ENCODE results near the gene CHAT. TPM values are rescaled to one million over a fixed set of nuclear protein-coding genes. Genes with fewer than 3 reads are reported as not detected.

The CHAT gene
- polyA plus RNA-seq, 1 donor (not counting 4 experiments of a cell fraction or from before 2014, with no cell fraction given): not detected

DNA sequence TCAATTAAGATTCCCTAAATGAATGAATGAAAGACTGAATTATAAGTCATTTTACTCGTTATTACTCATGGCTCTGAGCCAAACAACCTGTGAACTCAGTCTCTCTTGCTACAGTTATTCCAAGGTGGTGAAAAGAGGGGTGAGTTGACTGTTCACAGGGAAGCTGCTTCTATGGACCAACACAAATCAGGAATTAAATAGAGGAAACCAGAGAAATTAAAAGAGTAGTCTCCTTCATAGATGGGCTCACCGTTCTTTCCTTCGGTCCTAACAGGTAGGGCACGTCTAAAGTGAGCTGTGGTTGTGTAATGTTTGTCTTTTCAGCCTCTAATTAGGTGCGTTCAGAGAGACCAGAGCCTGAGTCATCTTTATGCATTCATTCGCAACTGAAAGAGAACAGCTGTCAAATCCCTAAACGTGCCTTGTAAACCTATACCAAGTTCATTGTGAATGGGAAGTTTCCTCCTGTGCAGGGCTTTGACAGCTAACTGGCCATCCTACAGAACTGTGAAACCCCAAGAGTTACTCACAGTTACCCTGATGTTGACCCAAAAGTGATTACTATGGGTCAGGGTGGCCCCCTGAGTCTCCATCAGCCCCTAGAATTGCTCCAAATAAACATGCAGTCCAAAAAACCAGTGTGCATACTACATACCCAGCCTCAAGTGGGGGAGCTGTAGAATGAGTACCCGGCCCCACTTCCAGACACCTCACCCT, 47.5 kb downstream of the CHAT start:
- DNase-seq (ENCODE audit: low read depth, low spot score) (no peak), FAIRE-seq (no peak)
- Histone ChIP-seq H3K9me1 (ENCODE audit: control insufficient read depth, extremely low read depth, insufficient read depth, low read length) (no peaks in the 10 kb centered on the region), H3K4me1 (ENCODE audit: control insufficient read depth, extremely low read depth, insufficient read depth, low read length) (peaks cover 7% of the 10 kb centered on the region), H2AFZ (ENCODE audit: control insufficient read depth, low read length) (no peak overlapping the region), H3K36me3 (ENCODE audit: control insufficient read depth in 2 of 2, extremely low read depth in 1 of 2, insufficient read depth in 2 of 2, low read length in 2 of 2) (no peaks in the 10 kb centered on the region), H3K27me3 (ENCODE audit: control insufficient read depth, extremely low read depth, insufficient read depth, low read length) (no peaks in the 10 kb centered on the region), H3K9me3 (ENCODE audit: control insufficient read depth, low read depth, low read length) (no peaks in the 10 kb centered on the region), H3K4me3 (ENCODE audit: control insufficient read depth in 2 of 3, extremely low read depth in 1 of 3, insufficient read depth in 2 of 3, low read depth in 1 of 3, low read length in 3 of 3) (no peak overlapping the region), H4K20me1 (ENCODE audit: control insufficient read depth, extremely low read depth, insufficient read depth, low read length) (no peaks in the 10 kb centered on the region), H3K9ac (ENCODE audit: control insufficient read depth, extremely low read depth, insufficient read depth, low read length) (no peak overlapping the region), H3K4me2 (ENCODE audit: control insufficient read depth, extremely low read depth, insufficient read depth, low read depth, low read length) (no peak overlapping the region), H3K27ac (ENCODE audit: control insufficient read depth, insufficient read depth, low read length) (no peak overlapping the region), H3K79me2 (ENCODE audit: control insufficient read depth, insufficient read depth, low read length) (no peaks in the 10 kb centered on the region)
- TF ChIP-seq, protein P1, sequence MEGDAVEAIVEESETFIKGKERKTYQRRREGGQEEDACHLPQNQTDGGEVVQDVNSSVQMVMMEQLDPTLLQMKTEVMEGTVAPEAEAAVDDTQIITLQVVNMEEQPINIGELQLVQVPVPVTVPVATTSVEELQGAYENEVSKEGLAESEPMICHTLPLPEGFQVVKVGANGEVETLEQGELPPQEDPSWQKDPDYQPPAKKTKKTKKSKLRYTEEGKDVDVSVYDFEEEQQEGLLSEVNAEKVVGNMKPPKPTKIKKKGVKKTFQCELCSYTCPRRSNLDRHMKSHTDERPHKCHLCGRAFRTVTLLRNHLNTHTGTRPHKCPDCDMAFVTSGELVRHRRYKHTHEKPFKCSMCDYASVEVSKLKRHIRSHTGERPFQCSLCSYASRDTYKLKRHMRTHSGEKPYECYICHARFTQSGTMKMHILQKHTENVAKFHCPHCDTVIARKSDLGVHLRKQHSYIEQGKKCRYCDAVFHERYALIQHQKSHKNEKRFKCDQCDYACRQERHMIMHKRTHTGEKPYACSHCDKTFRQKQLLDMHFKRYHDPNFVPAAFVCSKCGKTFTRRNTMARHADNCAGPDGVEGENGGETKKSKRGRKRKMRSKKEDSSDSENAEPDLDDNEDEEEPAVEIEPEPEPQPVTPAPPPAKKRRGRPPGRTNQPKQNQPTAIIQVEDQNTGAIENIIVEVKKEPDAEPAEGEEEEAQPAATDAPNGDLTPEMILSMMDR (optimal IDR thresholded peaks at IDR 0.05 in 1 of 3, IDR thresholded peaks at IDR 0.05 in 1 of 3, conservative IDR thresholded peaks at IDR 0.05 in 1 of 3; ENCODE audit: extremely low read depth in 1 of 3, insufficient read depth in 2 of 3, low read length in 3 of 3): no peak
- TF ChIP-seq EZH2 (IDR thresholded peaks at IDR 0.05; ENCODE audit: low read length): no peak
- dilution Hi-C loops (cut with MboI; ENCODE audit: extremely low pct_ligation_motif_present, low sequenced_read_pairs): no loop called here

DNA sequence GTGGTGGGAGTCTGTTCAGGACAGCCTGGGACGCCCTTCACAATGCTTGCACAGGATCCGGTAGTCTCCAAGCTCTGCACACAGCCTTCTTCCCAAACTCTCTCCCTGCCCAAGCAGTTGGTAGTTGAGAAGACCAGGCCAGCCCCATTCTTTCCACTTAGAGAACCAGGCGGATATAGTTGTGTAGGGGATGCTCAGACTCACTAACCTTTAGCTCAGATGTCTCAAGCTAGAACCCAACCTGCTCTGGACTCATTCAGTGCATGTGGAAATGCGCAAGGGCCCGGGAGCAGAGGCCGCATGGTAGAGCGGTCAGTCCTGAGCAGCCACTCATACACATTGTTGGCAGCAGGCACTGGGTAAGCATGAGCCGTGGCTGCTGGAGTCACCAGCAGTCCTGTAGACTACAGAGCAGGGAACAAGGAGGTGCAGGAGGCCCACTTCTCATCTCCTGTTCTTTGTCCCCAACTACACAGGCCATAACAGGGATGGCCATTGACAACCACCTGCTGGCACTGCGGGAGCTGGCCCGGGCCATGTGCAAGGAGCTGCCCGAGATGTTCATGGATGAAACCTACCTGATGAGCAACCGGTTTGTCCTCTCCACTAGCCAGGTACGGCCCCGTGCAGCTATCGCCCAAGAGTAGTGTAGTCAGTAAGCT, 48.5 kb downstream of the CHAT start:
- Histone ChIP-seq H3K27ac (ENCODE audit: control insufficient read depth, insufficient read depth, low read length) (no peak overlapping the region), H4K20me1 (ENCODE audit: control insufficient read depth, extremely low read depth, insufficient read depth, low read length) (no peaks in the 10 kb centered on the region), H3K4me1 (ENCODE audit: control insufficient read depth, extremely low read depth, insufficient read depth, low read length) (no peaks in the 10 kb centered on the region), H3K27me3 (ENCODE audit: control insufficient read depth, extremely low read depth, insufficient read depth, low read length) (no peaks in the 10 kb centered on the region), H3K79me2 (ENCODE audit: control insufficient read depth, insufficient read depth, low read length) (no peaks in the 10 kb centered on the region), H3K4me2 (ENCODE audit: control insufficient read depth, extremely low read depth, insufficient read depth, low read depth, low read length) (no peak overlapping the region), H3K4me3 (ENCODE audit: control insufficient read depth in 2 of 3, extremely low read depth in 1 of 3, insufficient read depth in 2 of 3, low read depth in 1 of 3, low read length in 3 of 3) (no peak overlapping the region), H2AFZ (ENCODE audit: control insufficient read depth, low read length) (no peak overlapping the region), H3K9me1 (ENCODE audit: control insufficient read depth, extremely low read depth, insufficient read depth, low read length) (no peaks in the 10 kb centered on the region), H3K36me3 (ENCODE audit: control insufficient read depth in 2 of 2, extremely low read depth in 1 of 2, insufficient read depth in 2 of 2, low read length in 2 of 2) (no peaks in the 10 kb centered on the region), H3K9me3 (ENCODE audit: control insufficient read depth, low read depth, low read length) (no peaks in the 10 kb centered on the region), H3K9ac (ENCODE audit: control insufficient read depth, extremely low read depth, insufficient read depth, low read length) (no peak overlapping the region)
- DNase-seq (ENCODE audit: low read depth, low spot score) (no peak), FAIRE-seq (no peak)
- TF ChIP-seq EZH2 (IDR thresholded peaks at IDR 0.05; ENCODE audit: low read length): no peak
- TF ChIP-seq, protein P1 (optimal IDR thresholded peaks at IDR 0.05 in 1 of 3, IDR thresholded peaks at IDR 0.05 in 1 of 3, conservative IDR thresholded peaks at IDR 0.05 in 1 of 3; ENCODE audit: extremely low read depth in 1 of 3, insufficient read depth in 2 of 3, low read length in 3 of 3): no peak
- dilution Hi-C loops (cut with MboI; ENCODE audit: extremely low pct_ligation_motif_present, low sequenced_read_pairs): no loop called here
